PC-9 (cell line): ENCODE measurements around the gene LGALS12. TPM values are rescaled to one million over a fixed set of nuclear protein-coding genes. Genes with fewer than 3 reads are reported as not detected.

Experiments used
- BruUV-seq: library from RNA; stranded (reverse); fragments of 400-500 nt; replicated peaks from 2 replicates; lab custom pipeline; 2021; lab: Mats Ljungman, UMichigan
- CTCF ChIA-PET: fragments of 300-600 bp; sonication (Branson Sonifier 250); formaldehyde crosslinking; loops from one replicate; lab custom pipeline; 2022; ENCODE audit warnings: antibody characterized with exemption; lab: Charles Lee
- POLR2A ChIA-PET: fragments of 300-600 bp; sonication (Branson Sonifier 250); formaldehyde crosslinking; loops from one replicate; lab custom pipeline; 2022; ENCODE audit warnings: antibody characterized with exemption; ENCODE audit not compliant: unreplicated experiment; lab: Charles Lee
- DNase-seq, 2 experiments: peaks; one replicate each; pipeline versions ENCODE4 v3.0.0 to v3.0.0-alpha.2; 2015 to 2022; ENCODE audit warnings: mixed read lengths in 1 of 2
- H2AFZ ChIP-seq: fragments of 200-600 bp; sonication (generic); 2 replicates; pipeline ENCODE4 v1.8.1; 2017; ENCODE audit warnings: antibody characterized with exemption
- H3F3A ChIP-seq: fragments of 200-600 bp; sonication (generic); 2 replicates; pipeline ENCODE4 v1.8.1; 2017; ENCODE audit warnings: antibody characterized with exemption, mild to moderate bottlenecking, low read depth; ENCODE audit not compliant: insufficient read depth
- H3K27ac ChIP-seq: fragments of 200-600 bp; sonication (generic); 2 replicates; pipeline ENCODE4 v1.6.1; 2016; ENCODE audit warnings: mixed run types
- H3K27me3 ChIP-seq: fragments of 200-600 bp; sonication (generic); 2 replicates; pipeline ENCODE4 v1.6.1; 2016; ENCODE audit warnings: low read depth, mixed run types; ENCODE audit not compliant: insufficient read depth
- H3K36me3 ChIP-seq: fragments of 200-600 bp; sonication (generic); 2 replicates; pipeline ENCODE4 v1.6.1; 2016; ENCODE audit warnings: low read depth, mixed run types
- H3K4me1 ChIP-seq: fragments of 200-600 bp; sonication (generic); replicated peaks from 2 replicates; pipeline ENCODE4 v1.6.1; 2016; ENCODE audit warnings: mixed run types; ENCODE audit not compliant: insufficient read depth
- H3K4me2 ChIP-seq: fragments of 200-600 bp; sonication (generic); 2 replicates; pipeline ENCODE4 v1.6.1; 2017; ENCODE audit warnings: mixed run types
- H3K4me3 ChIP-seq: fragments of 200-600 bp; sonication (generic); 2 replicates; pipeline ENCODE4 v1.6.1; 2016; ENCODE audit warnings: mixed run types
- H3K79me2 ChIP-seq: fragments of 200-600 bp; sonication (generic); 2 replicates; pipeline ENCODE4 v1.6.1; 2017; ENCODE audit warnings: low read depth, mixed run types
- H3K9me2 ChIP-seq: fragments of 200-600 bp; sonication (generic); 2 replicates; pipeline ENCODE4 v1.8.1; 2017; ENCODE audit warnings: mild to moderate bottlenecking; ENCODE audit not compliant: insufficient read depth
- H3K9me3 ChIP-seq: fragments of 200-600 bp; sonication (generic); 2 replicates; pipeline ENCODE4 v1.8.1; 2016; ENCODE audit warnings: low read depth; ENCODE audit not compliant: insufficient read depth
- H4K20me1 ChIP-seq: fragments of 200-600 bp; sonication (generic); 2 replicates; pipeline ENCODE4 v1.8.1; 2017; ENCODE audit not compliant: insufficient read depth
- EZH2 ChIP-seq: fragments of 200-600 bp; sonication (generic); IDR thresholded peaks from 2 replicates; pipeline ENCODE4 v1.8.0; 2017; ENCODE audit warnings: antibody characterized with exemption, low read depth
- intact Hi-C: fragments of 100-400 bp; cut with micrococcal nuclease; formaldehyde crosslinking; loops from one replicate; pipeline ENCODE4 v1.10.0; 2022; ENCODE audit not compliant: unreplicated experiment
- total RNA-seq: library from RNA; stranded (reverse); gene quantifications from 2 replicates; pipeline ENCODE4 v1.2.3, GENCODE V29; 2021
- TF ChIP-seq, protein P1 (sequence below): fragments of 200-600 bp; sonication (generic); conservative IDR thresholded peaks from 2 replicates; pipeline ENCODE4 v1.6.1; 2017; ENCODE audit warnings: mixed run types, antibody characterized with exemption, mild to moderate bottlenecking, moderate library complexity

LGALS12 gene
- total RNA-seq, 1 experiment from 2014 or later: not detected

DNA sequence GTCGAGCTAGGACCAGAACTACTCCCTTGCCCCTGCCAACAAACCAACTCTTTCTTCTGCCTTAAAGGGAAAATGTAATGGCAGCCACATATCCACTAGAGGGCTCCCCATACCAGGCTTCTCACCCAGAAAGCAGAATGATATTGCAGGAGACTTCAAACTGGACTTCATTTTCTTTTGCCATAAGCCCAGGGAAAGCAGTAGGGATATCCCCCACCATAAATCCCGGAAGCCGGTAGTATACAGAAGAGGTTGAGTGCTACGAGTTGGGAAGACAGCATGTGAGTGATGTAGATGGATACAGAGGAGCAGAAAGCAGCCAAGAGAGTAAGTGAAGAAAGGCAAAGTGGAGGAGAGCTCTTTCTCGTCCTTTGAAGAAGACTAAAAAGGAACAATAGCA is 27.0 kb upstream of the LGALS12 start:
- no peaks in the 10 kb centered on the region for H3K79me2 ChIP-seq
- no peak overlapping the region for H3K4me3 ChIP-seq
- DNase-seq: peak; percentile 62 to 63
- H3K36me3 ChIP-seq: no peaks in the 10 kb centered on the region
- peaks cover 4% of the 10 kb centered on the region; the same call in 1 of the 2 replicates for H3K9me3 ChIP-seq
- no peak for TF ChIP-seq EZH2
- TF ChIP-seq, protein P1, sequence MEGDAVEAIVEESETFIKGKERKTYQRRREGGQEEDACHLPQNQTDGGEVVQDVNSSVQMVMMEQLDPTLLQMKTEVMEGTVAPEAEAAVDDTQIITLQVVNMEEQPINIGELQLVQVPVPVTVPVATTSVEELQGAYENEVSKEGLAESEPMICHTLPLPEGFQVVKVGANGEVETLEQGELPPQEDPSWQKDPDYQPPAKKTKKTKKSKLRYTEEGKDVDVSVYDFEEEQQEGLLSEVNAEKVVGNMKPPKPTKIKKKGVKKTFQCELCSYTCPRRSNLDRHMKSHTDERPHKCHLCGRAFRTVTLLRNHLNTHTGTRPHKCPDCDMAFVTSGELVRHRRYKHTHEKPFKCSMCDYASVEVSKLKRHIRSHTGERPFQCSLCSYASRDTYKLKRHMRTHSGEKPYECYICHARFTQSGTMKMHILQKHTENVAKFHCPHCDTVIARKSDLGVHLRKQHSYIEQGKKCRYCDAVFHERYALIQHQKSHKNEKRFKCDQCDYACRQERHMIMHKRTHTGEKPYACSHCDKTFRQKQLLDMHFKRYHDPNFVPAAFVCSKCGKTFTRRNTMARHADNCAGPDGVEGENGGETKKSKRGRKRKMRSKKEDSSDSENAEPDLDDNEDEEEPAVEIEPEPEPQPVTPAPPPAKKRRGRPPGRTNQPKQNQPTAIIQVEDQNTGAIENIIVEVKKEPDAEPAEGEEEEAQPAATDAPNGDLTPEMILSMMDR: peak; percentile 99
- H3K4me1 ChIP-seq: no peaks in the 10 kb centered on the region
- ChIA-PET POLR2A (no interaction called here), CTCF (interaction anchor here (1.0 to 1.5 kb wide), 5 partner anchors 28 to 573 kb away, joined by 3 to 13 read pairs (median 4); partner anchors contain the start of gene PLAAT4)
- intact Hi-C loops: loop anchor here (1.0 to 10.0 kb wide), 6 partner anchors 52 to 258 kb away; partner anchors contain the start of gene PLAAT2
- H4K20me1 ChIP-seq: no peaks in the 10 kb centered on the region; the same call in 1 of the 2 replicates
- H3F3A ChIP-seq: no peaks in the 10 kb centered on the region
- no peaks in the 10 kb centered on the region for H3K27me3 ChIP-seq
- no TSS peak for BruUV-seq
- no peaks in the 10 kb centered on the region for H3K9me2 ChIP-seq
- no peak overlapping the region for H2AFZ ChIP-seq
- no peak overlapping the region for H3K27ac ChIP-seq
- no peak overlapping the region for H3K4me2 ChIP-seq

DNA sequence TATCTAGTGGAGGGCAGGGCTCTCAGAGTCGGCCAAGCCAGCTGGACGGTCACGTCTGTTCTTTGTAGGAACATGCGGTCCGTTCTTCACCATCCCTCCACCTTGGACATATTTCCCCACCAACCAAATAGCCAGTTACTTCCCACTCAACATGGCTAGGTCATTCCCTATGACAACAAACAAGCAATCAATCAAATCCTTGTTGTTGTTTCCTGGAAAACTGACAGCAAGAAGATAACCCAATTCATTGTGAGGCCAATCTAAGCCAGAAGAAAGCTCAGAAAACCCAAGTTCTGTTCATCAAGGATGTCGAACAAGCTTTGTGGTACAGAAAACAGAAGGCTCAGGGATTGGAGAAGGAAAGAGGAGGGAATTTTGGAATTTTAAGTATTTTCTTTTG is 25.8 kb upstream of the LGALS12 start:
- H3K4me3 ChIP-seq: no peak overlapping the region
- no peaks in the 10 kb centered on the region for H3F3A ChIP-seq
- no peaks in the 10 kb centered on the region for H3K9me2 ChIP-seq
- intact Hi-C loops: no loop called here
- no peaks in the 10 kb centered on the region; the same call in 1 of the 2 replicates for H4K20me1 ChIP-seq
- H3K27me3 ChIP-seq: no peaks in the 10 kb centered on the region
- CTCF ChIA-PET: interaction anchor here (0.6 to 1.0 kb wide), 2 partner anchors 20 to 53 kb away, joined by 3 to 5 read pairs; no protein-coding TSS in a partner anchor
- H3K79me2 ChIP-seq: no peaks in the 10 kb centered on the region
- H3K4me1 ChIP-seq: no peaks in the 10 kb centered on the region
- H3K4me2 ChIP-seq: no peak overlapping the region
- H3K36me3 ChIP-seq: no peaks in the 10 kb centered on the region
- no TSS peak for BruUV-seq
- no peak overlapping the region for H3K27ac ChIP-seq
- POLR2A ChIA-PET: interaction anchor here (0.6 kb wide), 1 partner anchor 63 kb away, joined by 6 read pairs; no protein-coding TSS in a partner anchor
- H2AFZ ChIP-seq: no peak overlapping the region
- H3K9me3 ChIP-seq: peaks cover 9% of the 10 kb centered on the region; the same call in 1 of the 2 replicates
- DNase-seq: no peak
- TF ChIP-seq EZH2: no peak
- TF ChIP-seq, protein P1: no peak

DNA sequence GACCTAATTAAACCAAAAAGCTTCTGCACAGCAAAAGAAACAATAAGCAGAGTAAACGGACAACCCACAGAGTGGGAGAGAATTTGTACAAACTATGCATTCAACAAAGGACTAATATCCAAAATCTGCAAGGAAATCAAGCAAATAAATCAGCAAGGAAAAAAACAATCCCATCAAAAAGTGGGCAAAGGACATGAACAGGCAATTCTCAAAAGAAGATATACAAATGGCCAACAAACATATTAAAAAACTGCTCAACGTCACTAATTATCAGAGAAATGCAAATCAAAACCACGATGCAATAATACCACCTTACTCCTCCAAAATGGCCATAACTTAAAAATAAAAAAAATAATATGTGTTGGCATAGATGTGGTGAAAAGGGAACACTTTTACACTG is 20.1 kb upstream of the LGALS12 start:
- ChIA-PET POLR2A (no interaction called here), CTCF (no interaction called here)
- Histone ChIP-seq H3K4me1 (no peaks in the 10 kb centered on the region), H3K36me3 (no peaks in the 10 kb centered on the region), H3K9me3 (peaks cover 9% of the 10 kb centered on the region; the same call in 1 of the 2 replicates), H3K27me3 (no peaks in the 10 kb centered on the region), H3K27ac (no peak overlapping the region), H3K4me3 (no peak overlapping the region), H4K20me1 (no peaks in the 10 kb centered on the region), H3K9me2 (no peaks in the 10 kb centered on the region), H2AFZ (no peak overlapping the region), H3F3A (no peaks in the 10 kb centered on the region), H3K4me2 (no peak overlapping the region), H3K79me2 (no peaks in the 10 kb centered on the region)
- intact Hi-C loops: no loop called here
- no peak for TF ChIP-seq EZH2
- TF ChIP-seq, protein P1: no peak
- BruUV-seq: no TSS peak
- no peak for DNase-seq
